Suprapubic skin (tissue), 4 donors: ENCODE data around the gene PLXNB1. TPM values are rescaled to one million over a fixed set of nuclear protein-coding genes. Genes with fewer than 3 reads are reported as not detected.

ENCODE experiments used
- DNase-seq, 2 donors: peaks; one replicate each; pipeline ENCODE4 v3.0.0-alpha.2; 2019; ENCODE audit warnings: low spot score in 2 of 2
- H3K27ac ChIP-seq: fragments of 200-600 bp; sonication (generic); one replicate; pipeline ENCODE4 v1.5.1; 2019
- H3K27me3 ChIP-seq: fragments of 200-600 bp; sonication (generic); one replicate; pipeline ENCODE4 v1.5.1; 2019
- H3K36me3 ChIP-seq: fragments of 200-600 bp; sonication (generic); one replicate; pipeline ENCODE4 v1.5.1; 2019
- H3K4me1 ChIP-seq: fragments of 200-600 bp; sonication (generic); one replicate; pipeline ENCODE4 v1.5.1; 2019
- H3K4me3 ChIP-seq: fragments of 200-600 bp; sonication (generic); one replicate; pipeline ENCODE4 v1.5.1; 2019; ENCODE audit warnings: mild to moderate bottlenecking
- H3K9me3 ChIP-seq: fragments of 200-600 bp; sonication (generic); one replicate; pipeline ENCODE4 v1.5.1; 2019
- EP300 ChIP-seq: sonication (generic); formaldehyde crosslinking; IDR thresholded peaks from one replicate; pipeline ENCODE4 v1.6.1; 2017; ENCODE audit warnings: antibody characterized with exemption
- POLR2A ChIP-seq, 2 donors: fragments of 450-650 bp; IDR thresholded peaks; one replicate each; pipeline ENCODE4 v1.6.1; 2017; ENCODE audit warnings: antibody characterized with exemption in 2 of 2, mild to moderate bottlenecking in 2 of 2, moderate library complexity in 2 of 2
- POLR2AphosphoS5 ChIP-seq, 3 donors: sonication (generic); formaldehyde crosslinking; IDR thresholded peaks; one replicate each; pipeline ENCODE4 v1.6.1; 2017; ENCODE audit warnings: antibody characterized with exemption in 3 of 3
- WGBS: methylation state at CpG from one replicate; pipeline ENCODE4 v1.1.5; 2018; 5-methylcytosine and 5-hydroxymethylcytosine counted together
- total RNA-seq, 4 donors: library from RNA; depleted of rRNA; stranded (reverse); fragments of >200 nt; gene quantifications; one replicate each; pipeline ENCODE4 v1.1.0, GENCODE V29; 2016
- TF ChIP-seq, protein P1 (sequence below), 2 donors: fragments of 200-600 bp in 1 of 2; fragments of 450-650 bp in 1 of 2; sonication (generic) in 1 of 2; IDR thresholded peaks; one replicate each; pipeline ENCODE4 v1.5.1; 2016 to 2019; ENCODE audit warnings: antibody characterized with exemption in 2 of 2, mild to moderate bottlenecking in 1 of 2, moderate library complexity in 1 of 2

The PLXNB1 gene
- total RNA-seq, 4 donors from 2014 or later = 188 to 384 (median 220) TPM

DNA sequence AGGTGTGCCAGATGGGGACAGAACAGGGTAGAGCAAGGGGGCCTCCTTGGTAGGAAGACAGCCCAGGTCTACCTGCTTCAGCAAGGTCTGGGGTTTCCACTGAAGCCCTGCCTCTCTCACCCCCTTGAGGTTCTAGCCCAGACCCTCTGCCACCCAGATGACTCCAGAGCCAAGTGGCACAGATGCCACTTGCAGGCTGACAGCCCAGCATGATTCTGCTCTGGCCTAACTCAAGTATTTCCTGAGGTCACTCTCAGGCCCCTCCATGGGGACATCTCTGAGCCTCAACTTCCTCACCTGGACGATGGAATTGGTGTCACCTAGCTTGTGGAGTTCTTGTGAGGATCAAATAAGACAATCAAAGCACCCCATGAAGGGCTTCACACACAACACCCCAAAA is 23.9 kb downstream of the PLXNB1 start:
- 89% methylated on average over 1 of the region's 1 CpG for WGBS

DNA sequence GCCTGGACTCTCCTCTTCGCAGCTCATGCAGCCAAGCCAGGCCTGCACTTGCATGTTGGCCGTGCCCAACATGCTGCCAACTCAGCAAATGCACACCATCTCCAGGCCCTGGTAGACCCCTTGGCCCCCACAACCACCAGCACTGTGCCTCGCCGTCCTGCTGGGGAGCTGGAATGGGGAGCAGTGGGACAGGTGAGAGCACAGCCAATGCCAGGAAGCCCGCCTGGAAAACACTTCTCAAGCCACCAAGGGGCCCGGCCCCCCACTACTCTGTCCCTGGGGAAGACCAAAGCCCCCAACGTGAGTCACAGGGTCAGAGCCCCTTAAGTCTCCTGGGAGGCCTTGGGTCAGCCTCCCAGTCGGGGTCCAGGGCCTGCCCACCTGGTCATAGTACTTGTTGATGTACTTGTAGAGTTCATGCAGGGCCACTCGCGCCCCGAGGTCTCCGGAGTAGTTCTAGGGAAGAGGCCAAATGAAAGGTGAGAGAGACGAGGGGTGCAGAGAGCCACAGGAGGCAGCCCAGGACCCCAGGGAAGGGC is 24.5 kb downstream of the PLXNB1 start:
- peaks cover 27% of the 10 kb centered on the region for H3K4me1 ChIP-seq
- no peak overlapping the region for H3K4me3 ChIP-seq
- no peaks in the 10 kb centered on the region for H3K9me3 ChIP-seq
- H3K36me3 ChIP-seq = peaks cover 69% of the 10 kb centered on the region
- peak; percentile 62 to 73 for DNase-seq
- no peak for TF ChIP-seq POLR2AphosphoS5 (IDR thresholded peaks at IDR 0.05)
- no peak overlapping the region for H3K27ac ChIP-seq
- 67% methylated on average over 13 of the region's 13 CpGs for WGBS
- H3K27me3 ChIP-seq = no peaks in the 10 kb centered on the region

More for the DNA sequence above, 23.9 kb downstream of the PLXNB1 start:
- Histone ChIP-seq H3K4me3 (no peak overlapping the region), H3K4me1 (peaks cover 27% of the 10 kb centered on the region), H3K36me3 (peaks cover 75% of the 10 kb centered on the region), H3K27me3 (no peaks in the 10 kb centered on the region), H3K9me3 (no peaks in the 10 kb centered on the region), H3K27ac (no peak overlapping the region)
- TF ChIP-seq POLR2A (IDR thresholded peaks at IDR 0.05) (no peak), EP300 (no peak), POLR2AphosphoS5 (IDR thresholded peaks at IDR 0.05) (no peak)
- TF ChIP-seq, protein P1, sequence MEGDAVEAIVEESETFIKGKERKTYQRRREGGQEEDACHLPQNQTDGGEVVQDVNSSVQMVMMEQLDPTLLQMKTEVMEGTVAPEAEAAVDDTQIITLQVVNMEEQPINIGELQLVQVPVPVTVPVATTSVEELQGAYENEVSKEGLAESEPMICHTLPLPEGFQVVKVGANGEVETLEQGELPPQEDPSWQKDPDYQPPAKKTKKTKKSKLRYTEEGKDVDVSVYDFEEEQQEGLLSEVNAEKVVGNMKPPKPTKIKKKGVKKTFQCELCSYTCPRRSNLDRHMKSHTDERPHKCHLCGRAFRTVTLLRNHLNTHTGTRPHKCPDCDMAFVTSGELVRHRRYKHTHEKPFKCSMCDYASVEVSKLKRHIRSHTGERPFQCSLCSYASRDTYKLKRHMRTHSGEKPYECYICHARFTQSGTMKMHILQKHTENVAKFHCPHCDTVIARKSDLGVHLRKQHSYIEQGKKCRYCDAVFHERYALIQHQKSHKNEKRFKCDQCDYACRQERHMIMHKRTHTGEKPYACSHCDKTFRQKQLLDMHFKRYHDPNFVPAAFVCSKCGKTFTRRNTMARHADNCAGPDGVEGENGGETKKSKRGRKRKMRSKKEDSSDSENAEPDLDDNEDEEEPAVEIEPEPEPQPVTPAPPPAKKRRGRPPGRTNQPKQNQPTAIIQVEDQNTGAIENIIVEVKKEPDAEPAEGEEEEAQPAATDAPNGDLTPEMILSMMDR (IDR thresholded peaks at IDR 0.05) = no peak
- no peak for DNase-seq

DNA sequence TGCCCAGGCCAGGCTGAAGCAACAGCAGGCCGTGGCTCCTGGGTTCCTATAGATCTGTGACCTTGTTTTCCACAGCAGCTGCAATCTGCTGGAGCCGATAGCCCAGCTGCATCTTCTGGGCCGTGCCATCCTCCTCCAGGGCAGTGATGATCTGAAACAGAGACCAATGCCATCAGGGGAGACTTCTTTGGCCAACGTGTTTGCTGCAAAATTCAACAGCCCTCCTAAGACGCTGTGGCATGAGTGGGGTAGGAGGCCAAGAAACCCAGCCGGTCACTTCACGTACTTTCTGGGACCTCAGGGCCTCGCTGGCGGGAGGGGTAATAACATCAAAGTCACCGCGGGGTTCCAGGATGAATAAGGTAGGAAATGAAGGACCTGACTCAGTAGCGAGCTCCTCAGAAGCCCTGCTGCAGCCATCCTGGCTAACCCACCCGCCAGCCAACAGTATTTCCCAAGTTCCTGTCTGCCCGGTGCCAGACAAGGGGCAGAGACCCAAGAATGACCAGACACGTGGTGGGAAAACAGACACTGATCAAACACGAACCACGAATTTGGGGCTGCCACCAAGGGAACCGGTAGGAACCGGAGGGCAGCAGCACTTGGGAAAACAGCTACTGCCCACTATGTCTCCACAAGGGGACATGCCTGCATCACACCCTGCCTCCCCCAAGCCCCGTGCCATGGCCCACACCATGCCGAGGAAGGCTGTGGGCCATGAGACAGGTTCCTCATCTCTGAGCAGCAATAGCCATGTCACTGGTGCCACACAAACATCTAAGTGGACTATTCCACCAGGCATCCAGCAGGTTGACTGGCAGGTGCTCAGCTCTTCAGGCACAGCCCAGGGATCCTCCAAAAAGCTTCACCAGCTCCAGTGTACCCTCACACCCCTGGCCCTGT is 25.2 kb downstream of the PLXNB1 start:
- TF ChIP-seq, protein P1 (IDR thresholded peaks at IDR 0.05) = no peak
- TF ChIP-seq POLR2AphosphoS5 (IDR thresholded peaks at IDR 0.05) (no peak), POLR2A (IDR thresholded peaks at IDR 0.05) (no peak), EP300 (no peak)
- no peaks in the 10 kb centered on the region for H3K27me3 ChIP-seq
- DNase-seq = peak; percentile 60 to 72
- no peaks in the 10 kb centered on the region for H3K9me3 ChIP-seq
- H3K4me3 ChIP-seq = no peak overlapping the region
- peaks cover 62% of the 10 kb centered on the region for H3K36me3 ChIP-seq
- H3K4me1 ChIP-seq = peaks cover 31% of the 10 kb centered on the region
- WGBS = 82% methylated on average over 17 of the region's 21 CpGs
- peak overlapping the region; percentile 91 for H3K27ac ChIP-seq

DNA sequence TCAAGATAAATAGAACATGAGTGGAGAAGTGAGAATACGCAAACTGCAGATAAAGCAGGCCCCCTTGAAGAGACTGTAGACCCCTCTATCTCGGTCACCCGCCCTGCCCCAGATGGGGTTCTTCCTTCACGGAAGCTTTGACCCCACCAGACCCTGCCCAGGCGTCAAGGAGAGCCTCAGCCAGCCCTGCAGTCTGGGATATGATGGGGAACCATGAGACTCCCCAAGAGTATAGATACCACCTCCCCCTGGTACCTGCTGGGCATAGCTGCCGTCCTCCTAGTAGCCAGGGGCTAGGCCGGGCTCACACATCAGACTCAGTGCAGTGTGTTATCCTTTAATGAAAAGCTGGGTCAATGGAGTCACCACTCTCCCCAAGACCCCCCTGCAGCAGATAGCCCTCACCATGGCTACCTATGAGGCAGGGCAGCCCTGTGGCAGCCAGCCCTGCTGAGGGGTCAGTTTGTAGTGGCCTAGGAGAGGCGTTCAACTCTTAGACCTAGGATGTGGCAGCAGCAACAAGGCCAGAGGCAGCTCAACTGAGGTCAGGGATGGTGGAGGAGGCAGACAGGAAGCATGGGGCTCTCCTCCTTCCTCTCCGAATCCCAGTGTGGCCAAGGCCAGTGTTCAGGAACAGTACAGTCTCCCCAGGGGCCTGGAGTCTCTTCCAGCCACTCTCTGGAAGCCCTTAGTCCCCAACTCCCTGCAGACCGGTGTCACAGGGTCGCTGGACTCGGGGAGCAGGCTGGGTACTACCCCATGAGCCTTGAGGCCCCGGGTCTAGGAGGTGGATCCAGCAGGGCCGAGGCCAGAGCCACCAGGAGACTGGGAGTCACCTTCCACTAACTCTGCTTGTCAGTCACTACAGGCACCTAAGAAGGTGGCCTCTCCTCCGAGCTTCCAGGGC is 26.1 kb downstream of the PLXNB1 start:
- H3K4me1 ChIP-seq = peaks cover 37% of the 10 kb centered on the region
- H3K4me3 ChIP-seq = no peak overlapping the region
- peaks cover 53% of the 10 kb centered on the region for H3K36me3 ChIP-seq
- peak overlapping the region; percentile 91 for H3K27ac ChIP-seq
- H3K9me3 ChIP-seq = no peaks in the 10 kb centered on the region
- 94% methylated on average over 6 of the region's 15 CpGs for WGBS
- no peak for TF ChIP-seq POLR2AphosphoS5 (IDR thresholded peaks at IDR 0.05)
- no peak for TF ChIP-seq EP300
- no peak for TF ChIP-seq POLR2A (IDR thresholded peaks at IDR 0.05)
- TF ChIP-seq, protein P1 (IDR thresholded peaks at IDR 0.05) = no peak
- DNase-seq = peak; percentile 62 to 74
- H3K27me3 ChIP-seq = no peaks in the 10 kb centered on the region

DNA sequence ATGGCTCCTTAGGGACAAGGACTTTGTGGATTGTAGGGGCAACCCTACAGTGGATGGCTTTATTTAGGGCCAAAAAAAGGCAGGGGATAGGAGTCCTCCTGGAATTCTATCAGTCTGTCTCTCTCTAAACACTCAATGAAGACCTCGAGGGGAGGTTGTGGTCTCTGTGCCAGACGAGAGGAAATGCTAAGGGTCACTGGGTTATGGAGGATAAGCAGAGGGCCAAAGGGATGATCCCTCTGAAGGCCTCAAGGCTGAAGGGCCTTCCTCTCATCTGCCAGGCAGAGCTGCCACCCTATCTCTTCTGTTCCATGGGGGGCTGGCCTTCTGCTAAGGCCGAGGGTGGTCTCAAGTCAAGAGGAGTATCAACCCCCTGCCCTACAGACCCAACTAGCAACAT is 27.0 kb downstream of the PLXNB1 start:
- no peaks in the 10 kb centered on the region for H3K27me3 ChIP-seq
- H3K4me1 ChIP-seq = peaks cover 37% of the 10 kb centered on the region
- no peak for DNase-seq
- H3K27ac ChIP-seq = peak overlapping the region; percentile 91
- H3K4me3 ChIP-seq = no peak overlapping the region
- TF ChIP-seq POLR2A (IDR thresholded peaks at IDR 0.05) = no peak
- TF ChIP-seq, protein P1 (IDR thresholded peaks at IDR 0.05) = no peak
- no peak for TF ChIP-seq POLR2AphosphoS5 (IDR thresholded peaks at IDR 0.05)
- no peak for TF ChIP-seq EP300
- WGBS = 58% methylated on average over 2 of the region's 3 CpGs
- peaks cover 44% of the 10 kb centered on the region for H3K36me3 ChIP-seq
- H3K9me3 ChIP-seq = no peaks in the 10 kb centered on the region
